HepG2 (cell line): ENCODE results near the gene BABAM1. TPM values are rescaled to one million over a fixed set of nuclear protein-coding genes. Genes with fewer than 3 reads are reported as not detected.

Experiments used
- ATAC-seq: fragments of 200-7000 bp; cut with Tn5 transposase; 3 replicates; pipeline ENCODE4 v1.9.1; 2020; ENCODE audit warnings: mild to moderate bottlenecking, moderate library complexity
- BruUV-seq: library from RNA; stranded (reverse); fragments of 400-500 nt; replicated peaks from 2 replicates; lab custom pipeline; 2021; lab: Mats Ljungman, UMichigan
- CTCF ChIA-PET: fragments of 300-600 bp; formaldehyde crosslinking; extraction: SDS; loops from one replicate; lab custom pipeline; 2021; ENCODE audit warnings: low total read pairs, inconsistent platforms, low intra/inter-chr PET ratio; lab: Yijun Ruan, JAX
- POLR2A ChIA-PET: fragments of 350-600 bp; sonication (Branson Sonifier 250); formaldehyde crosslinking; loops from one replicate; lab custom pipeline; 2020; ENCODE audit warnings: antibody characterized with exemption, inconsistent platforms; lab: Yijun Ruan, JAX
- DNase-seq: peaks from one replicate; pipeline ENCODE4 v3.0.0-alpha.2; 2015; ENCODE audit warnings: low spot score
- FAIRE-seq: peaks from 3 replicates; lab custom pipeline; 2011; peaks lifted over from hg19 to GRCh38; lab: Jason Lieb, UNC
- H2AFZ ChIP-seq: one replicate; pipeline ENCODE4 v1.6.1; 2011; ENCODE audit warnings: low read length, inconsistent platforms
- H3K27ac ChIP-seq: fragments of 300-600 bp; 3 replicates; pipeline ENCODE4 v1.8.0; 2011; ENCODE audit warnings: mixed run types, mild to moderate bottlenecking, mixed read lengths, low read length, inconsistent platforms; ENCODE audit not compliant: insufficient read depth; ENCODE audit errors: extremely low read length
- H3K27me3 ChIP-seq, 2 experiments: fragments of 200-600 bp in 1 of 2; 2 replicates in 1 of 2; 3 replicates in 1 of 2; pipeline versions ENCODE4 v1.6.0 to v1.8.0; 2011; ENCODE audit warnings: low read length in 2 of 2, mild to moderate bottlenecking in 2 of 2, moderate library complexity in 2 of 2, inconsistent platforms in 1 of 2; ENCODE audit not compliant: insufficient read depth in 2 of 2, control insufficient read depth in 1 of 2
- H3K36me3 ChIP-seq, 2 experiments: fragments of 200-600 bp in 1 of 2; replicated peaks in 1 of 2; 2 replicates in 1 of 2; 3 replicates in 1 of 2; pipeline versions ENCODE4 v1.5.1 to v1.8.0; 2011; ENCODE audit warnings: low read length in 2 of 2, inconsistent platforms in 1 of 2; ENCODE audit not compliant: insufficient read depth in 2 of 2, control insufficient read depth in 1 of 2
- H3K4me1 ChIP-seq: 2 replicates; pipeline ENCODE4 v1.5.1; 2012; ENCODE audit warnings: low read length, inconsistent platforms; ENCODE audit not compliant: insufficient read depth
- H3K4me2 ChIP-seq: 2 replicates; pipeline ENCODE4 v1.6.0; 2011; ENCODE audit warnings: low read depth, low read length, inconsistent platforms
- H3K4me3 ChIP-seq, 3 experiments: fragments of 200-600 bp in 1 of 3; sonication (generic), shearing (Covaris generic) in 1 of 3; replicated peaks in 1 of 3; 2 replicates each; pipeline ENCODE4 v1.5.1; 2011 to 2016; ENCODE audit warnings: low read length in 3 of 3, inconsistent platforms in 2 of 3, low read depth in 2 of 3, mild to moderate bottlenecking in 2 of 3, control low read depth in 1 of 3, mixed read lengths in 1 of 3; ENCODE audit not compliant: insufficient read depth in 1 of 3
- H3K79me2 ChIP-seq: one replicate; pipeline ENCODE4 v1.6.1; 2011; ENCODE audit warnings: low read length, inconsistent platforms; ENCODE audit not compliant: insufficient read depth
- H3K9ac ChIP-seq: 2 replicates; pipeline ENCODE4 v1.6.0; 2011; ENCODE audit warnings: mild to moderate bottlenecking, low read depth, low read length, inconsistent platforms; ENCODE audit not compliant: insufficient read depth
- H3K9me3 ChIP-seq: 2 replicates; pipeline ENCODE4 v1.5.1; 2012; ENCODE audit warnings: mild to moderate bottlenecking, low read length
- H4K20me1 ChIP-seq: 2 replicates; pipeline ENCODE4 v1.6.0; 2011; ENCODE audit warnings: inconsistent platforms, mild to moderate bottlenecking, low read length, moderate library complexity; ENCODE audit not compliant: insufficient read depth
- AGO2 ChIP-seq: fragments of 200-400 bp; formaldehyde crosslinking; optimal IDR thresholded peaks from 2 replicates; pipeline ENCODE3; 2017; ENCODE audit warnings: mild to moderate bottlenecking, low read depth, low read length, moderate library complexity
- AKAP8 ChIP-seq: sonication (generic); formaldehyde crosslinking; IDR thresholded peaks from 2 replicates; pipeline ENCODE4 v1.5.1; 2020; ENCODE audit warnings: mild to moderate bottlenecking, missing genetic modification reagents
- ZNF20 ChIP-seq: sonication (generic); formaldehyde crosslinking; IDR thresholded peaks from 2 replicates; pipeline ENCODE4 v1.4.0; 2020; ENCODE audit warnings: mild to moderate bottlenecking, moderate library complexity, missing genetic modification reagents
- ZNF24 ChIP-seq: fragments of 450-650 bp; IDR thresholded peaks from 2 replicates; pipeline ENCODE4 v1.6.1; 2017; ENCODE audit warnings: antibody characterized with exemption, mild to moderate bottlenecking
- ZNF687 ChIP-seq: sonication (generic); formaldehyde crosslinking; IDR thresholded peaks from 2 replicates; pipeline ENCODE4 v1.5.1; 2020; ENCODE audit warnings: mild to moderate bottlenecking, missing genetic modification reagents, moderate library complexity
- WGBS: methylation state at CpG from one replicate; pipeline ENCODE4 v1.1.6; 2017; ENCODE audit warnings: low lambda C conversion rate; 5-methylcytosine and 5-hydroxymethylcytosine counted together
- in situ Hi-C: cut with HindIII; loops from 2 replicates; pipeline ENCODE4 v1.10.0; 2017; ENCODE audit warnings: low pct_unique_long_range_greater_than_20kb; ENCODE audit not compliant: extremely low pct_ligation_motif_present
- intact Hi-C: fragments of 100-400 bp; cut with micrococcal nuclease; formaldehyde crosslinking; loops from one replicate; pipeline ENCODE4 v1.10.0; 2022; ENCODE audit not compliant: unreplicated experiment
- polyA plus RNA-seq, 8 experiments: library from polyadenylated mRNA; depleted of rRNA in 3 of 8; stranded (reverse) in 7 of 8; unstranded in 1 of 8; fragments of >200 nt; fragmentation: Illumina TruSeq in 4 of 8; extraction: Trizol in 4 of 8; gene quantifications; 2 replicates each; pipeline versions ENCODE4 v1.2.1 to v1.2.3, GENCODE V29; 2011 to 2016; ENCODE audit warnings: low read depth in 4 of 8, missing spikeins in 1 of 8, mixed read lengths in 1 of 8; ENCODE audit not compliant: insufficient read depth in 1 of 8
- total RNA-seq, 5 experiments: library from RNA; depleted of rRNA; stranded (reverse); fragments of >200 nt; fragmentation: Illumina TruSeq; extraction: Trizol; gene quantifications; 2 replicates each; pipeline ENCODE4 v1.2.3, GENCODE V29; 2016; ENCODE audit warnings: low read depth in 1 of 5

The BABAM1 gene
- total and polyA plus RNA-seq, 2 of the 13 experiments (the other 11 are each of a cell fraction or from before 2014, with no cell fraction given): 70.0 to 82.0 TPM

GRCh38 chr19:17321655-17322489 is 54.6 kb downstream of the BABAM1 start:
- Histone ChIP-seq H3K27me3 (no peaks in the 10 kb centered on the region), H3K36me3 (peaks cover 7 to 25% of the 10 kb centered on the region in 2 experiments; a peak in 3 of 5 replicates), H4K20me1 (no peaks in the 10 kb centered on the region), H2AFZ (no peak overlapping the region), H3K4me1 (no peaks in the 10 kb centered on the region), H3K4me3 (no peak overlapping the region), H3K27ac (no peak overlapping the region), H3K79me2 (no peaks in the 10 kb centered on the region), H3K4me2 (no peak overlapping the region), H3K9ac (no peak overlapping the region), H3K9me3 (no peaks in the 10 kb centered on the region)
- in situ Hi-C loops (no loop called here), intact Hi-C loops (no loop called here)
- ChIA-PET POLR2A (interaction anchor here (1.3 to 1.6 kb wide), 2 partner anchors 10 to 13 kb away, joined by 3 read pairs; partner anchors contain the start of gene DDA1), CTCF (no interaction called here)
- BruUV-seq: no TSS peak
- ATAC-seq (peak; percentile 17), FAIRE-seq (no peak), DNase-seq (no peak)
- 99% methylated on average over 11 of the region's 19 CpGs for WGBS
- TF ChIP-seq ZNF24 (no peak), AGO2 (peak; percentile 44), ZNF687 (0 out of 2 replicates have a peak, but pooled peaks have one; percentile 12), AKAP8 (CRISPR knock-in tag) (0 out of 2 replicates have a peak, but pooled peaks have one; percentile 6), ZNF20 (no peak)
